Neural cell (in vitro differentiated cells): ENCODE measurements around the gene C10orf105.

Source experiments
- EP300 ChIP-seq: fragments of 450-650 bp; conservative IDR thresholded peaks from 2 replicates; pipeline ENCODE4 v1.6.1; 2014; ENCODE audit warnings: antibody characterized with exemption, mild to moderate bottlenecking, moderate library complexity; ENCODE audit not compliant: poor library complexity, severe bottlenecking
- EZH2 ChIP-seq: fragments of 200-600, 300-800 bp; shearing (Covaris generic), sonication (generic); IDR thresholded peaks from 2 replicates; pipeline ENCODE4 v1.6.1; 2014; ENCODE audit warnings: antibody characterized with exemption, low read length, borderline replicate concordance, mild to moderate bottlenecking; ENCODE audit not compliant: insufficient read depth, poor library complexity, severe bottlenecking
- POLR2AphosphoS5 ChIP-seq: IDR thresholded peaks from 2 replicates; pipeline ENCODE4 v1.6.1; 2012
- RAD21 ChIP-seq: fragments of 450-650 bp; conservative IDR thresholded peaks from 2 replicates; pipeline ENCODE4 v1.6.1; 2014; ENCODE audit warnings: antibody characterized with exemption, mild to moderate bottlenecking, moderate library complexity
- SMC3 ChIP-seq: fragments of 450-650 bp; conservative IDR thresholded peaks from 2 replicates; pipeline ENCODE4 v1.6.1; 2014; ENCODE audit warnings: antibody characterized with exemption, mild to moderate bottlenecking, moderate library complexity; ENCODE audit not compliant: poor library complexity
- TAF1 ChIP-seq: IDR thresholded peaks from 2 replicates; pipeline ENCODE4 v1.6.1; 2012; ENCODE audit warnings: low read depth
- TF ChIP-seq, protein P1 (sequence below): IDR thresholded peaks from 2 replicates; pipeline ENCODE4 v1.6.1; 2012; ENCODE audit warnings: borderline replicate concordance
- TF ChIP-seq, protein P2 (sequence below): fragments of 450-650 bp; IDR thresholded peaks from 2 replicates; pipeline ENCODE4 v1.5.1; 2014; ENCODE audit warnings: antibody characterized with exemption, mild to moderate bottlenecking, moderate library complexity; ENCODE audit not compliant: poor library complexity, severe bottlenecking

- TF ChIP-seq, protein P1, sequence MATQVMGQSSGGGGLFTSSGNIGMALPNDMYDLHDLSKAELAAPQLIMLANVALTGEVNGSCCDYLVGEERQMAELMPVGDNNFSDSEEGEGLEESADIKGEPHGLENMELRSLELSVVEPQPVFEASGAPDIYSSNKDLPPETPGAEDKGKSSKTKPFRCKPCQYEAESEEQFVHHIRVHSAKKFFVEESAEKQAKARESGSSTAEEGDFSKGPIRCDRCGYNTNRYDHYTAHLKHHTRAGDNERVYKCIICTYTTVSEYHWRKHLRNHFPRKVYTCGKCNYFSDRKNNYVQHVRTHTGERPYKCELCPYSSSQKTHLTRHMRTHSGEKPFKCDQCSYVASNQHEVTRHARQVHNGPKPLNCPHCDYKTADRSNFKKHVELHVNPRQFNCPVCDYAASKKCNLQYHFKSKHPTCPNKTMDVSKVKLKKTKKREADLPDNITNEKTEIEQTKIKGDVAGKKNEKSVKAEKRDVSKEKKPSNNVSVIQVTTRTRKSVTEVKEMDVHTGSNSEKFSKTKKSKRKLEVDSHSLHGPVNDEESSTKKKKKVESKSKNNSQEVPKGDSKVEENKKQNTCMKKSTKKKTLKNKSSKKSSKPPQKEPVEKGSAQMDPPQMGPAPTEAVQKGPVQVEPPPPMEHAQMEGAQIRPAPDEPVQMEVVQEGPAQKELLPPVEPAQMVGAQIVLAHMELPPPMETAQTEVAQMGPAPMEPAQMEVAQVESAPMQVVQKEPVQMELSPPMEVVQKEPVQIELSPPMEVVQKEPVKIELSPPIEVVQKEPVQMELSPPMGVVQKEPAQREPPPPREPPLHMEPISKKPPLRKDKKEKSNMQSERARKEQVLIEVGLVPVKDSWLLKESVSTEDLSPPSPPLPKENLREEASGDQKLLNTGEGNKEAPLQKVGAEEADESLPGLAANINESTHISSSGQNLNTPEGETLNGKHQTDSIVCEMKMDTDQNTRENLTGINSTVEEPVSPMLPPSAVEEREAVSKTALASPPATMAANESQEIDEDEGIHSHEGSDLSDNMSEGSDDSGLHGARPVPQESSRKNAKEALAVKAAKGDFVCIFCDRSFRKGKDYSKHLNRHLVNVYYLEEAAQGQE: no peak
- TF ChIP-seq RAD21 (no peak), SMC3 (no peak), POLR2AphosphoS5 (no peak), EZH2 (no peak), EP300 (no peak), TAF1 (no peak)
- TF ChIP-seq, protein P2, sequence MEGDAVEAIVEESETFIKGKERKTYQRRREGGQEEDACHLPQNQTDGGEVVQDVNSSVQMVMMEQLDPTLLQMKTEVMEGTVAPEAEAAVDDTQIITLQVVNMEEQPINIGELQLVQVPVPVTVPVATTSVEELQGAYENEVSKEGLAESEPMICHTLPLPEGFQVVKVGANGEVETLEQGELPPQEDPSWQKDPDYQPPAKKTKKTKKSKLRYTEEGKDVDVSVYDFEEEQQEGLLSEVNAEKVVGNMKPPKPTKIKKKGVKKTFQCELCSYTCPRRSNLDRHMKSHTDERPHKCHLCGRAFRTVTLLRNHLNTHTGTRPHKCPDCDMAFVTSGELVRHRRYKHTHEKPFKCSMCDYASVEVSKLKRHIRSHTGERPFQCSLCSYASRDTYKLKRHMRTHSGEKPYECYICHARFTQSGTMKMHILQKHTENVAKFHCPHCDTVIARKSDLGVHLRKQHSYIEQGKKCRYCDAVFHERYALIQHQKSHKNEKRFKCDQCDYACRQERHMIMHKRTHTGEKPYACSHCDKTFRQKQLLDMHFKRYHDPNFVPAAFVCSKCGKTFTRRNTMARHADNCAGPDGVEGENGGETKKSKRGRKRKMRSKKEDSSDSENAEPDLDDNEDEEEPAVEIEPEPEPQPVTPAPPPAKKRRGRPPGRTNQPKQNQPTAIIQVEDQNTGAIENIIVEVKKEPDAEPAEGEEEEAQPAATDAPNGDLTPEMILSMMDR: no peak
Measured at GRCh38 chr10:71714592-71714991, 5.0 kb downstream of the C10orf105 start.
